Activated CD8-positive, alpha-beta memory T cell treated with anti-CD3 and anti-CD28 coated beads, Interleukin-2, amount 50 U/mL, for 4 hours (primary cell): ENCODE data around the gene RBM38.

ENCODE experiments used
- DNase-seq: peaks from one replicate; pipeline ENCODE4 v3.0.0-alpha.2; 2020

Gene RBM38

GRCh38 chr20:57456116-57456515, 64.9 kb downstream of the RBM38 start:
- no peak for DNase-seq

GRCh38 chr20:57457243-57458095, 66.3 kb downstream of the RBM38 start:
- no peak for DNase-seq

GRCh38 chr20:57458400-57459160, 67.4 kb downstream of the RBM38 start:
- DNase-seq = no peak
